Coronary artery (tissue), 2 donors: ENCODE data around the gene TMTC1.

ENCODE experiments used
- DNase-seq: peaks from one replicate; pipeline ENCODE4 v3.0.0-alpha.2; 2017; ENCODE audit warnings: low spot score
- H3K27ac ChIP-seq, 2 donors: fragments of 200-600 bp; sonication (generic); one replicate each; pipeline ENCODE4 v1.5.1; 2016 to 2019
- H3K4me3 ChIP-seq: fragments of 200-600 bp; sonication (generic); 2 replicates; pipeline ENCODE4 v1.5.1; 2016; ENCODE audit warnings: mild to moderate bottlenecking, moderate library complexity
- TF ChIP-seq, protein P1 (sequence below): fragments of 200-600 bp; sonication (generic); IDR thresholded peaks from one replicate; pipeline ENCODE4 v1.5.1; 2019; ENCODE audit warnings: antibody characterized with exemption

Gene TMTC1

DNA sequence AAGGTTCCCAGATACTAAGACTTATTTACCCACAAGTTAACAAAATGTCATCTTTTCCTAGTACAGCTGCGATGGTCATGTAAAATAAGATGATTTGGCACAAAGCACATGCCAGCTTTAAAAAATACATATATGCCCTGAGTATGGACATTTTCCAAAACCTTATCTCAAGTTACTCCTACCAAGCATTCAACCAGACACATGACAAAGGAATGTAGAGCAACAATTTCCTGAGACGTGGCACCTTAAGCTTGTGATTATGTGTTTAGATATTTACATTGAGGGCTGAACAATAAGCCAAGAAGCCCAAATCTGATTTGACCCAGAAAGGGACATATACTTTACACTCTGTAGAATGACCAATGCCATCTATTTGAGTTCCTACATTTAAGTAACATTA is 261.8 kb downstream of the TMTC1 start:
- no peak overlapping the region for H3K27ac ChIP-seq
- TF ChIP-seq, protein P1, sequence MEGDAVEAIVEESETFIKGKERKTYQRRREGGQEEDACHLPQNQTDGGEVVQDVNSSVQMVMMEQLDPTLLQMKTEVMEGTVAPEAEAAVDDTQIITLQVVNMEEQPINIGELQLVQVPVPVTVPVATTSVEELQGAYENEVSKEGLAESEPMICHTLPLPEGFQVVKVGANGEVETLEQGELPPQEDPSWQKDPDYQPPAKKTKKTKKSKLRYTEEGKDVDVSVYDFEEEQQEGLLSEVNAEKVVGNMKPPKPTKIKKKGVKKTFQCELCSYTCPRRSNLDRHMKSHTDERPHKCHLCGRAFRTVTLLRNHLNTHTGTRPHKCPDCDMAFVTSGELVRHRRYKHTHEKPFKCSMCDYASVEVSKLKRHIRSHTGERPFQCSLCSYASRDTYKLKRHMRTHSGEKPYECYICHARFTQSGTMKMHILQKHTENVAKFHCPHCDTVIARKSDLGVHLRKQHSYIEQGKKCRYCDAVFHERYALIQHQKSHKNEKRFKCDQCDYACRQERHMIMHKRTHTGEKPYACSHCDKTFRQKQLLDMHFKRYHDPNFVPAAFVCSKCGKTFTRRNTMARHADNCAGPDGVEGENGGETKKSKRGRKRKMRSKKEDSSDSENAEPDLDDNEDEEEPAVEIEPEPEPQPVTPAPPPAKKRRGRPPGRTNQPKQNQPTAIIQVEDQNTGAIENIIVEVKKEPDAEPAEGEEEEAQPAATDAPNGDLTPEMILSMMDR, result no peak
- no peak overlapping the region for H3K4me3 ChIP-seq
- DNase-seq, result no peak

DNA sequence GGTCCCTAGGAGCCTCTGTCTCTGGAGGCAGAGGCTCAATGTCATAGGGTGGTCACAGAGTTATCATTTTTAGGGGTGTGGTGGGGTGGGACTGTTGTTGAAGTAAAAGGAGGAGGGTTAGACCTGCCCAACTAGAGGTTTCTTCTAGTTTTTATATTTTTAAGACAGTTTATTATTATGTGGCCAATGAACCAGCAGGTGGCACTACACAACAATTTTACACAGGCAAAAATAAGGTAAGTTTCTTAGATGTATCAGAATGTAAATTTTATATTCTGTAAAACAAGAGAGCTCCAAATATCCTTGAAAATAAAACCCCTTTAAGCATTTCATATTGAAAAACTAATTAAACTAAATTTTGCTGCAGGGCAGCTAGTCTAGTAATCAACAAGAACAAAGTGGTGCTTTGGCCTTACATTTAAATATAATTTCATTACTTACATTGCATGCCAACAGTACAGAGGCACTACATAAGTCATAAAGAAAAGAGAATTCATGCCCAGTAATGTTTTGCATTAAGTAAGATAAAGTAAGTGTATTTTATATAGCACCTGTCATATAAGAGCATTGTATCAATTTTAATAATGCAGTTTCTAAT is 264.1 kb downstream of the TMTC1 start:
- Histone ChIP-seq H3K4me3 (no peak overlapping the region), H3K27ac (no peak overlapping the region)
- no peak for DNase-seq
- TF ChIP-seq, protein P1, result peak; percentile 53

DNA sequence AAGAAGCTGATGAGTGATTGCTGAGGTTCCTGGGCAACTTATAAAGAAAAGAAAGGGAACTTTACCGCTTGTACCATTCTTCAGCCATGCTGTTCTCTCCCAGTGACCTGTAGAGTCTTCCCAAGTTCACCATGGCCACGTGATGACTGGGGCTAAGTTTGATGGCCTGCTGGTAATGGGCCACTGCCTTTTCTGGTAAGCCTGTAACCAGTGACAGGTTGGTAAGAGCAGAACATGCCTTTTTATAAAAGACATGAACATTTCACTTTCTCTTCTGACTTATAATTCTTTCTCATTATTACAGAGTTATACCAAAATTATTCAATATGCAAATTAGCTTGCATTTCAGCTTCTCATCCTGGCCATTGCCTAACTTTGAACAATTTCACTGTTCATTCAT is 265.3 kb downstream of the TMTC1 start:
- Histone ChIP-seq H3K4me3 (no peak overlapping the region), H3K27ac (no peak overlapping the region)
- no peak for DNase-seq
- TF ChIP-seq, protein P1, result no peak

DNA sequence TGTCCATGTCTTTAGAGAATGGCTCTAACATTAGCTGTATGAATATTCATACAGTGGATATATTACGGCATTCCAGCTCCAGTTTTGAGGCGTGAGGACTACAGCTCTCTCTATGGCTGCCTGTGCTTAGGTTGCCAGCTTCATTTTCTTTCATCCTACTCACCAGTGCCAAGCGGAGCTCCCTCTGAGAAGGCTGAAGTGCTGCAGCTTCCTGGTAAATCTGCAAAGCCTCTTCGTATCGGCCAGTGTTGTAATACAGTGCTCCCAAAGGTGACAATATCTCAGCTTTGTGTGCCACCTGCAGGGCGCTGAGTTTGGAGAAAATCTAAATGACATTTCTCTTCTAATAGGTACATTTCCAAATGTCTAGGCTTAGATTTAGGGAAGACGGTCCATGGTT is 266.5 kb downstream of the TMTC1 start:
- no peak for DNase-seq
- H3K4me3 ChIP-seq, result no peak overlapping the region
- TF ChIP-seq, protein P1, result no peak
- no peak overlapping the region for H3K27ac ChIP-seq

DNA sequence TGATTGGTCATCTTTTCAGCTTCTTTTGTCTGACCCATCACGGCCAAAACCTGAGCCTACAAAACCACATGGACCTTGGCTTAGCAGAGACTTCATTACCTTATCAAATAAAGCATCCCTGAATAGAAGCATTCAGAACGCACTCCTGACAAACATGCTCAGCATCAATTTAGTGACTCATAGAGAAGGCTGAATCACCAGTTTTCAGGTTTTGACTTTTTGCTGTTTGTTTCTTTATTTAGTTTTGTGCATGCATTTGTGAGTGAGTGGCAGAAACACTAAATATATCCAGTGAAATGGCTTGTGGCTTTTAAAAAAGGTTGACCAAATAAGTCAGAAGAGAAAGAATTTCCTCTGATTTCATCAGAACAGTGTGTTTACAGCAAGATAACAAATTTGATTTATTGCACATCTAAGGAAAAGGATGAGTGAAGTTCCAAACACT is 267.3 kb downstream of the TMTC1 start:
- DNase-seq, result no peak
- TF ChIP-seq, protein P1, result no peak
- no peak overlapping the region for H3K4me3 ChIP-seq
- H3K27ac ChIP-seq, result no peak overlapping the region

- Histone ChIP-seq H3K4me3 (no peak overlapping the region), H3K27ac (no peak overlapping the region)
- no peak for DNase-seq
- TF ChIP-seq, protein P1, result no peak
These were observed 273.1 kb downstream of the TMTC1 start for GRCh38 chr12:29510591-29511185.

DNA sequence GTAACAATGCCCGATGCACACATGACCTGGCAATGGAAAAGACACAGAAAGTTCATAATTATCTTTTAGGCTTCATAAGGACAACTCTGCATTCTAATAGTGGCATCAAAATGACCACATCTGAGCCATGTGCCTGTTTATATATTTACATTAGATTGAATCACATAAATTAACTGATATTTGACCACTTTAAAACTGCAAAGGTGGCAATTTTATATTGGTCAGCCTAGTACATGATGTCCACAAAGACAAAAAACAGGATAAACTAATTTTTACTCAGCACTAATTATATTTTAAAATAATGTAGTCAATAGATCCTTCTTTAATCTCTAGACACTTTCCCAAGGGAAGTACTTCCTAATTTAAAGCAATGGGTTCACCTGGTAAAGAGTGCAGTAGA is 274.2 kb downstream of the TMTC1 start:
- DNase-seq, result no peak
- H3K4me3 ChIP-seq, result no peak overlapping the region
- no peak overlapping the region for H3K27ac ChIP-seq
- TF ChIP-seq, protein P1, result no peak
